H1 (cell line): ENCODE measurements around the gene AGBL1. TPM values are rescaled to one million over a fixed set of nuclear protein-coding genes. Genes with fewer than 3 reads are reported as not detected.

Experiments used
- CTCF ChIA-PET: fragments of 300-600 bp; sonication (Branson Sonifier 250); formaldehyde crosslinking; loops from one replicate; lab custom pipeline; 2021; ENCODE audit not compliant: partially characterized antibody; lab: Charles Lee
- POLR2A ChIA-PET: fragments of 300-600 bp; sonication (Branson Sonifier 250); formaldehyde crosslinking; loops from one replicate; lab custom pipeline; 2021; ENCODE audit warnings: inconsistent platforms; ENCODE audit not compliant: partially characterized antibody; lab: Charles Lee
- DNase-seq, 2 experiments: peaks; one replicate each; pipeline versions ENCODE4 v3.0.0 to v3.0.0-alpha.2; 2010 to 2022; ENCODE audit warnings: low spot score in 2 of 2, low read depth in 1 of 2, mixed read lengths in 1 of 2
- FAIRE-seq: peaks from 2 replicates; lab custom pipeline; 2011; peaks lifted over from hg19 to GRCh38; lab: Jason Lieb, UNC
- H2AFZ ChIP-seq: 2 replicates; pipeline ENCODE4 v1.8.1; 2012; ENCODE audit warnings: low read length, inconsistent platforms
- H2AK5ac ChIP-seq: 2 replicates; pipeline ENCODE4 v1.6.1; 2013; ENCODE audit warnings: low read depth, low read length
- H2BK120ac ChIP-seq: replicated peaks from 2 replicates; pipeline ENCODE3; 2013; ENCODE audit warnings: low read depth, low read length, inconsistent platforms
- H2BK12ac ChIP-seq: 2 replicates; pipeline ENCODE4 v1.6.1; 2013; ENCODE audit warnings: low read depth, low read length
- H2BK15ac ChIP-seq: 2 replicates; pipeline ENCODE4 v1.6.1; 2013; ENCODE audit warnings: low read length
- H2BK20ac ChIP-seq: 2 replicates; pipeline ENCODE4 v1.6.1; 2013; ENCODE audit warnings: low read length
- H2BK5ac ChIP-seq: 2 replicates; pipeline ENCODE4 v1.6.1; 2013; ENCODE audit warnings: low read depth, low read length
- H3K14ac ChIP-seq: 2 replicates; pipeline ENCODE4 v1.6.1; 2013; ENCODE audit warnings: inconsistent platforms; ENCODE audit not compliant: insufficient read length
- H3K18ac ChIP-seq: 2 replicates; pipeline ENCODE4 v1.6.1; 2013; ENCODE audit warnings: low read length; ENCODE audit errors: extremely low read depth
- H3K23ac ChIP-seq: 2 replicates; pipeline ENCODE4 v1.6.1; 2013; ENCODE audit warnings: inconsistent platforms; ENCODE audit not compliant: insufficient read length
- H3K23me2 ChIP-seq: 2 replicates; pipeline ENCODE4 v1.6.1; 2013; ENCODE audit warnings: low read depth, low read length
- H3K27ac ChIP-seq: 2 replicates; pipeline ENCODE4 v1.6.1; 2011; ENCODE audit warnings: low read depth, low read length, inconsistent platforms
- H3K27me3 ChIP-seq, 4 experiments: replicated peaks in 1 of 4; 1 replicate in 1 of 4; 2 replicates in 3 of 4; pipeline versions ENCODE4 v1.6.1 to v1.8.1; 2011 to 2013; ENCODE audit warnings: low read length in 3 of 4, mild to moderate bottlenecking in 3 of 4, inconsistent platforms in 2 of 4, mixed read lengths in 2 of 4, moderate library complexity in 1 of 4; ENCODE audit not compliant: control insufficient read depth in 3 of 4, insufficient read depth in 3 of 4; ENCODE audit errors: extremely low read depth in 1 of 4
- H3K36me3 ChIP-seq, 4 experiments: 2 replicates each; pipeline versions ENCODE4 v1.6.1 to v1.8.1; 2011 to 2013; ENCODE audit warnings: mild to moderate bottlenecking in 4 of 4, low read length in 3 of 4, moderate library complexity in 2 of 4, control low read depth in 1 of 4, inconsistent platforms in 1 of 4; ENCODE audit not compliant: insufficient read depth in 4 of 4, control insufficient read depth in 2 of 4
- H3K4ac ChIP-seq: replicated peaks from 2 replicates; pipeline ENCODE3; 2013; ENCODE audit warnings: low read length, low read depth, mixed read lengths, inconsistent platforms; ENCODE audit not compliant: insufficient read length
- H3K4me1 ChIP-seq, 4 experiments: replicated peaks in 1 of 4; 1 replicate in 1 of 4; 2 replicates in 3 of 4; pipeline versions ENCODE4 v1.6.1 to v1.8.1; 2011 to 2013; ENCODE audit warnings: low read length in 3 of 4, inconsistent platforms in 2 of 4, mixed read lengths in 1 of 4; ENCODE audit not compliant: insufficient read depth in 4 of 4, control insufficient read depth in 3 of 4
- H3K4me2 ChIP-seq, 2 experiments: 2 replicates each; pipeline versions ENCODE4 v1.6.1 to v1.8.1; 2011 to 2013; ENCODE audit warnings: low read depth in 2 of 2, low read length in 2 of 2, control low read depth in 1 of 2, inconsistent platforms in 1 of 2, mild to moderate bottlenecking in 1 of 2; ENCODE audit not compliant: insufficient read depth in 1 of 2
- H3K4me3 ChIP-seq, 4 experiments: fragments of 200-600, 300-600 bp in 1 of 4; sonication (generic), shearing (Covaris generic), sonication (Bioruptor Twin) in 1 of 4; 2 replicates each; pipeline versions ENCODE4 v1.5.1 to v1.8.1; 2011 to 2016; ENCODE audit warnings: low read length in 4 of 4, low read depth in 3 of 4, control low read depth in 2 of 4, inconsistent platforms in 2 of 4, mild to moderate bottlenecking in 2 of 4, mixed read lengths in 1 of 4, moderate library complexity in 1 of 4; ENCODE audit not compliant: insufficient read depth in 2 of 4; ENCODE audit errors: extremely low read depth in 1 of 4
- H3K56ac ChIP-seq: replicated peaks from 2 replicates; pipeline ENCODE3; 2013; ENCODE audit warnings: low read depth, mild to moderate bottlenecking, mixed read lengths, low read length, inconsistent platforms; ENCODE audit not compliant: insufficient read length
- H3K79me1 ChIP-seq: 2 replicates; pipeline ENCODE4 v1.6.1; 2013; ENCODE audit warnings: low read depth, low read length, control low read depth
- H3K79me2 ChIP-seq, 2 experiments: 2 replicates each; pipeline versions ENCODE4 v1.6.1 to v1.8.1; 2012 to 2013; ENCODE audit warnings: low read length in 2 of 2, mild to moderate bottlenecking in 2 of 2, inconsistent platforms in 1 of 2; ENCODE audit not compliant: insufficient read depth in 2 of 2, control insufficient read depth in 1 of 2
- H3K9ac ChIP-seq, 4 experiments: replicated peaks in 1 of 4; 1 replicate in 1 of 4; 2 replicates in 3 of 4; pipeline versions ENCODE4 v1.6.1 to v1.8.1; 2011 to 2013; ENCODE audit warnings: low read depth in 3 of 4, low read length in 3 of 4, control low read depth in 2 of 4, mild to moderate bottlenecking in 2 of 4, moderate library complexity in 2 of 4, inconsistent platforms in 1 of 4; ENCODE audit errors: extremely low read depth in 1 of 4
- H3K9me3 ChIP-seq, 2 experiments: 2 replicates each; pipeline versions ENCODE4 v1.6.1 to v1.8.1; 2012 to 2013; ENCODE audit warnings: mild to moderate bottlenecking in 2 of 2, moderate library complexity in 2 of 2, control low read depth in 1 of 2, inconsistent platforms in 1 of 2, low read depth in 1 of 2, low read length in 1 of 2, mixed read lengths in 1 of 2; ENCODE audit not compliant: insufficient read depth in 2 of 2
- H4K20me1 ChIP-seq, 2 experiments: replicated peaks in 1 of 2; 2 replicates each; pipeline versions ENCODE3 to v1.8.1; 2011 to 2013; ENCODE audit warnings: inconsistent platforms in 2 of 2, low read length in 2 of 2, mild to moderate bottlenecking in 1 of 2; ENCODE audit not compliant: insufficient read depth in 2 of 2, control insufficient read depth in 1 of 2
- H4K5ac ChIP-seq: 2 replicates; pipeline ENCODE4 v1.6.1; 2013; ENCODE audit warnings: low read length, low read depth, mixed read lengths, inconsistent platforms; ENCODE audit not compliant: insufficient read length
- H4K8ac ChIP-seq: 2 replicates; pipeline ENCODE4 v1.8.0; 2013; ENCODE audit warnings: mild to moderate bottlenecking, moderate library complexity, low read length, inconsistent platforms; ENCODE audit not compliant: insufficient read depth; ENCODE audit errors: extremely low read depth
- H4K91ac ChIP-seq: replicated peaks from 2 replicates; pipeline ENCODE3; 2013; ENCODE audit warnings: low read length, mixed read lengths, inconsistent platforms; ENCODE audit not compliant: insufficient read length
- BACH1 ChIP-seq: IDR thresholded peaks from 2 replicates; pipeline ENCODE4 v1.6.1; 2012; ENCODE audit warnings: low read length, improper control_type of control experiment
- GABPA ChIP-seq: IDR thresholded peaks from 2 replicates; pipeline ENCODE4 v1.6.1; 2011; ENCODE audit warnings: mild to moderate bottlenecking, low read length, moderate library complexity, borderline replicate concordance; ENCODE audit not compliant: insufficient read depth
- MAFK ChIP-seq: IDR thresholded peaks from 2 replicates; pipeline ENCODE4 v1.6.1; 2012; ENCODE audit warnings: low read depth, mild to moderate bottlenecking, improper control_type of control experiment, low read length
- WGBS, 2 experiments: shearing (Covaris generic) in 1 of 2; methylation state at CpG; one replicate each; pipeline versions ENCODE4 v1.1.6 to v1.1.7; 2013 to 2015; ENCODE audit warnings: low lambda C conversion rate in 2 of 2, mixed read lengths in 2 of 2, inconsistent platforms in 1 of 2, low coverage in 1 of 2, missing lambda C conversion rate in 1 of 2; ENCODE audit not compliant: insufficient replicate concordance in 2 of 2, insufficient coverage in 1 of 2, insufficient read length in 1 of 2; ENCODE audit errors: extremely low coverage in 1 of 2, missing lambda C conversion rate in 1 of 2; 5-methylcytosine and 5-hydroxymethylcytosine counted together
- polyA plus RNA-seq, 7 experiments: library from polyadenylated mRNA; depleted of rRNA in 3 of 7; stranded (reverse) in 5 of 7; unstranded in 2 of 7; fragments of >200 nt in 5 of 7; fragments of 200-250 nt in 2 of 7; gene quantifications; 1 replicate in 5 of 7; 2 replicates in 1 of 7; 4 replicates in 1 of 7; pipeline versions ENCODE4 v1.2.1 to v1.2.3, GENCODE V29; 2011 to 2013; ENCODE audit warnings: missing spikeins in 2 of 7, mixed read lengths in 2 of 7
- total RNA-seq: library from RNA; stranded (reverse); fragmentation: NEBNext Ultra II Directional; extraction: Animal tissue kit (Norgen Biotek cat#: 25700); gene quantifications from 2 replicates; pipeline ENCODE4 v1.2.1, GENCODE V29; 2021

Gene AGBL1
- total and polyA plus RNA-seq, 2 of the 8 experiments (the other 6 are each of a cell fraction or from before 2014, with no cell fraction given) = not detected

DNA sequence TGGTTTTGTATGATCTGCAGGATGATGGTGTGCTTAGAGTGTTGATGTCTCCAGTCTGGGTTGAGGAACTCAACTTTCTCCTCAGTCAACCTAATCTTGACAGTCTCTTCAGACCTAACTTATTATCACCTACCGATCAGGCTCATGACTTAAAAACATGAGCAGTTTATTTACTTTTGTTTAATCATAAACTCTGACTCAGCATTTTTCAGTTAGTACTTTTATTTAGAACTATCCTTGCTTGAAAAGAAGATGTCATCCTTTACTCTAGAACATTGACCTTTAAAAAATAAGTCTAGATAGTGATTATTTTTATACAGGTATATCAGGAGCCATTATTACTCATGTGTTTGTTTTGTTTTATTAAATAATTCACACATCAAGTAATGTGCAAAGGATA is 414.8 kb downstream of the AGBL1 start:
- Histone ChIP-seq H3K79me1 (no peaks in the 10 kb centered on the region), H2BK12ac (no peak overlapping the region), H3K4ac (no peak overlapping the region), H3K14ac (no peak overlapping the region), H2BK5ac (no peak overlapping the region), H3K23me2 (no peaks in the 10 kb centered on the region), H3K9ac (no peak overlapping the region), H2BK15ac (no peak overlapping the region), H2AFZ (no peak overlapping the region)
- CTCF ChIA-PET = no interaction called here
- peak; percentile 88 for TF ChIP-seq MAFK
- peak; percentile 45; the same call in 1 of the 2 replicates for TF ChIP-seq BACH1
- TF ChIP-seq GABPA = no peak
- TF ChIP-seq, all 59 proteins: peak for 2
- Histone ChIP-seq H4K5ac (no peak overlapping the region), H3K79me2 (no peaks in the 10 kb centered on the region), H3K27me3 (no peaks in the 10 kb centered on the region), H3K36me3 (no peaks in the 10 kb centered on the region), H3K56ac (no peak overlapping the region), H3K23ac (no peak overlapping the region), H2BK20ac (no peak overlapping the region), H4K91ac (no peak overlapping the region), H3K4me2 (no peak overlapping the region), H3K4me1 (peaks cover 0 to 2% (median under 1%) of the 10 kb centered on the region in 4 experiments; a peak in 4 of 7 replicates), H2BK120ac (no peak overlapping the region), H3K9me3 (no peaks in the 10 kb centered on the region), H2AK5ac (no peak overlapping the region), H4K8ac (no peak overlapping the region), H3K18ac (no peak overlapping the region), H3K27ac (no peak overlapping the region), H3K4me3 (no peak overlapping the region), H4K20me1 (no peaks in the 10 kb centered on the region)
- POLR2A ChIA-PET = no interaction called here
- no peak for FAIRE-seq
- 100% methylated on average over 1 of the region's 1 CpG; no CpG with 5 or more reads in 1 of the 2 experiments for WGBS, 2 experiments
- DNase-seq = no peak
